Body of pancreas (tissue), 4 donors: ENCODE data around the gene GORASP2.

Source experiments
- CTCF ChIP-seq, 7 experiments: fragments of 450-650 bp in 4 of 7; fragments of 200-600 bp in 3 of 7; sonication (generic) in 3 of 7; IDR thresholded peaks; one replicate each; pipeline ENCODE4 v1.5.1; 2016 to 2019; ENCODE audit warnings: antibody characterized with exemption in 7 of 7
- POLR2A ChIP-seq, 3 donors: fragments of 450-650 bp; IDR thresholded peaks; one replicate each; pipeline ENCODE4 v1.6.1; 2016; ENCODE audit warnings: antibody characterized with exemption in 3 of 3, mild to moderate bottlenecking in 2 of 3

DNA sequence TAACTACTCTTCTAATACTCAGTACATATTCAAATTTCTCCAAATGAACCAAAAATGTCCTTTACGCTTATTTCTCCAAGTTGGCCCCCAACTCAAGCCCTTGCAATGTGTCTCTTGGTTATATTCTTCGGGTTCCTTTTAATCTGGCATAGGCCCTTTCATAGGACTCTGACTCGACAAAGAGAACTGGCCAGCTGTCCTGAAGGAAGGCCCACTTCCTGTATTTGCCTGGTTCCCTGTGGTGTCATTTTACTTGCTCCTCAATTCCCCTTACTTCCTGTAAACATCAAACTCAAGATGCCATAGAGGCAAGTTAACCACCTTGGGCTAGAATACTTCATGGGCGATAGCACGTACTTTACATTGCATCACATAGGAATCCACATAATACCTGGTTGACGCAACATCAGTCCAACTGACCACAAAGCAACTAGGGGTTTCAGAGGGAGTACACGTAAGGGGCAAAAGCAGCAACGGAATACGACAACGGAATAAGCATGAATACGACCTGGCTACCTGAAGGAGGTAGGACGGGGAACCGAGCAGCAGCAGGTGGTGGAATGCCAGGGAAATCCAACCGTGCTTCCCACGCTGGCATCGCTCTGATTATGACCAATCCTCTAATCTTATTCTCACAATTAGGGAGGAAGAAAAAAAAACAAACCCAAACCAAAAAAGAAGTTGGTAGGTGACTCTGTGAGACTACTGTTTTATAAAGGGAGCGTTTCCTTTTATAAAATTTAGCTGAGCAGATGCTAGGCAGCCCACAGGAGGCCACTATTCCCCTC is 823 bp upstream of the GORASP2 start:
- no peak for TF ChIP-seq CTCF (IDR thresholded peaks at IDR 0.05)
- TF ChIP-seq POLR2A (IDR thresholded peaks at IDR 0.05) = no peak
